Parathyroid adenoma (tissue), 2 donors: Measurements from ENCODE around the gene PDE9A.
"Not testable (repeated sequence)": the region's sequence is repeated elsewhere in the genome, so short reads cannot be mapped to it uniquely, and the experiment has no call there.

Experiments used
- H2AFZ ChIP-seq: fragments of 300-600 bp; sonication (generic); one replicate; pipeline ENCODE4 v1.7.0; 2017; ENCODE audit warnings: antibody characterized with exemption, mild to moderate bottlenecking
- H3K27ac ChIP-seq: fragments of 300-600 bp; sonication (generic); one replicate; pipeline ENCODE4 v1.7.0; 2017
- H3K27me3 ChIP-seq: fragments of 300-600 bp; sonication (generic); one replicate; pipeline ENCODE4 v1.7.0; 2017; ENCODE audit warnings: low read length; ENCODE audit not compliant: control insufficient read depth, insufficient read depth
- H3K36me3 ChIP-seq: fragments of 300-600 bp; sonication (generic); one replicate; pipeline ENCODE4 v1.7.0; 2017; ENCODE audit warnings: low read length; ENCODE audit not compliant: control insufficient read depth, insufficient read depth
- H3K4me1 ChIP-seq: fragments of 300-600 bp; sonication (generic); one replicate; pipeline ENCODE4 v1.7.0; 2017; ENCODE audit warnings: control low read depth
- H3K4me2 ChIP-seq: fragments of 300-600 bp; sonication (generic); one replicate; pipeline ENCODE4 v1.7.0; 2017; ENCODE audit warnings: low read length
- H3K4me3 ChIP-seq: fragments of 300-600 bp; sonication (generic); one replicate; pipeline ENCODE4 v1.7.0; 2017; ENCODE audit warnings: low read depth, low read length
- H3K79me2 ChIP-seq: fragments of 300-600 bp; sonication (generic); one replicate; pipeline ENCODE4 v1.7.0; 2017; ENCODE audit warnings: control low read depth
- H3K9ac ChIP-seq: fragments of 300-600 bp; sonication (generic); one replicate; pipeline ENCODE4 v1.7.0; 2017; ENCODE audit warnings: mild to moderate bottlenecking
- H3K9me3 ChIP-seq: fragments of 300-600 bp; sonication (generic); one replicate; pipeline ENCODE4 v1.7.0; 2017; ENCODE audit warnings: low read length; ENCODE audit not compliant: control insufficient read depth
- TF ChIP-seq, protein P1 (sequence below): fragments of 300-600 bp; sonication (generic); IDR thresholded peaks from one replicate; pipeline ENCODE4 v1.7.0; 2017; ENCODE audit warnings: antibody characterized with exemption, mild to moderate bottlenecking
- donor health status: primary hyperparathyroidism.

Gene PDE9A

DNA sequence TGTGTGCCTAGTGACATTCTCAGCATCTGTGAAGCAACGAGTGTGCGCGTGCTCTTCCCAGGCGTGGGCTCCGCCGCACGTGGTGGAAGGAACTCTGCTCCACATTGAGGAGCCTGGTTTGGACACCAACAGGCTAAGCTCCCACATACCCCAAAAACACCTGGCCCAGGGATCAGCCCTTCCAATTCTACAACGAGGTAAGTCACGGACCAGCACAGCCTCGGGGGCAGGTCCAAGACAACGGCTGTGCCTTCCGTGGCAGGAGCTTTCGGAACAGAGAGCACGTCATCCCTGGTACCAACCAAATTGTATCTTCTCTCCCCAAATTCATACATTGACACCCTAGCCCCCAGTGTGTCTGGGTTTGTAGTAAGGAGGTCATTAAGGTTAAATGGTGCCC is 27.2 kb upstream of the PDE9A start:
- no peak overlapping the region for H3K9ac ChIP-seq
- H3K9me3 ChIP-seq = no peaks in the 10 kb centered on the region
- no peak overlapping the region for H3K27ac ChIP-seq
- no peaks in the 10 kb centered on the region for H3K79me2 ChIP-seq
- no peak overlapping the region for H2AFZ ChIP-seq
- H3K4me3 ChIP-seq = no peak overlapping the region
- TF ChIP-seq, protein P1, sequence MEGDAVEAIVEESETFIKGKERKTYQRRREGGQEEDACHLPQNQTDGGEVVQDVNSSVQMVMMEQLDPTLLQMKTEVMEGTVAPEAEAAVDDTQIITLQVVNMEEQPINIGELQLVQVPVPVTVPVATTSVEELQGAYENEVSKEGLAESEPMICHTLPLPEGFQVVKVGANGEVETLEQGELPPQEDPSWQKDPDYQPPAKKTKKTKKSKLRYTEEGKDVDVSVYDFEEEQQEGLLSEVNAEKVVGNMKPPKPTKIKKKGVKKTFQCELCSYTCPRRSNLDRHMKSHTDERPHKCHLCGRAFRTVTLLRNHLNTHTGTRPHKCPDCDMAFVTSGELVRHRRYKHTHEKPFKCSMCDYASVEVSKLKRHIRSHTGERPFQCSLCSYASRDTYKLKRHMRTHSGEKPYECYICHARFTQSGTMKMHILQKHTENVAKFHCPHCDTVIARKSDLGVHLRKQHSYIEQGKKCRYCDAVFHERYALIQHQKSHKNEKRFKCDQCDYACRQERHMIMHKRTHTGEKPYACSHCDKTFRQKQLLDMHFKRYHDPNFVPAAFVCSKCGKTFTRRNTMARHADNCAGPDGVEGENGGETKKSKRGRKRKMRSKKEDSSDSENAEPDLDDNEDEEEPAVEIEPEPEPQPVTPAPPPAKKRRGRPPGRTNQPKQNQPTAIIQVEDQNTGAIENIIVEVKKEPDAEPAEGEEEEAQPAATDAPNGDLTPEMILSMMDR = no peak
- H3K27me3 ChIP-seq = no peaks in the 10 kb centered on the region
- H3K36me3 ChIP-seq = no peaks in the 10 kb centered on the region
- H3K4me2 ChIP-seq = no peak overlapping the region
- no peaks in the 10 kb centered on the region for H3K4me1 ChIP-seq

DNA sequence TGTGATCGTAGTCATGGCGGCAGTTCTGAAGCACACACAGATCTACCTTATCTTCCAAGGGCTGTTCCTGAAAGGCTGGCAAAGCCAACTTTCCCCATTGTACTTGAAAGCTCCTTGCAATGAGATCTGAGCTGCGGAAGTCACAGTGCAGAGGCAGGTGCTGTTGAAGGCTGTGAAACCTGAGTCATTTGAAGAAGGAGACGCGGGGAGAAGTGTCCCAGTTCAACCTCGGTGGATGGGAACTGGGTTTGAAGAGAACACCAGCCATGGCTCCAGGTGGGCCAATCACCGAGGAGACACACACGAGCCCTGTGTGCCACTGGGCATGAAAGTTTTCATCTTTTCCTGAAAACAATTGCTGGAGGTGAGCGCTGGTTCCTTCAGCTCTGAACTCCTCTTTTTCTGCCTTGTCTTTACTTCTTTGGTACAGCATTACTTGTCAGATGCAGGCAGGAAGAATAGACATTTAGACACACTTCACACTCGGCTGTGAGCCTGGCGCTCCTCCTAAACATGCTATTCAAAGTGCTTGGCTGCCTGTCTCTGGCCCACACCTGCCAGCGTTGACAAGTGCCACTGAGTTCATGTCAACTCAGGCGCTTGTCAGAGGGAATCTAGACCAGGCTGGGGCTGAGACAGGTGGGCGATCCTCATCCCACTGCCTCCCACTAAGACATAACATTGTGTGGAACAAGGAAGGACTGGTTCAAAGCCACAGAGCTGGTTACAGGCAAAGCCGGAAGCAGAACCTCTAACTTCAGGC is 25.7 kb upstream of the PDE9A start:
- H3K27ac ChIP-seq = no peak overlapping the region
- H3K9ac ChIP-seq = no peak overlapping the region
- H3K4me1 ChIP-seq = no peaks in the 10 kb centered on the region
- no peaks in the 10 kb centered on the region for H3K79me2 ChIP-seq
- no peak overlapping the region for H2AFZ ChIP-seq
- H3K36me3 ChIP-seq = no peaks in the 10 kb centered on the region
- H3K4me2 ChIP-seq = no peak overlapping the region
- H3K27me3 ChIP-seq = no peaks in the 10 kb centered on the region
- no peak overlapping the region for H3K4me3 ChIP-seq
- TF ChIP-seq, protein P1 = no peak
- H3K9me3 ChIP-seq = no peaks in the 10 kb centered on the region

DNA sequence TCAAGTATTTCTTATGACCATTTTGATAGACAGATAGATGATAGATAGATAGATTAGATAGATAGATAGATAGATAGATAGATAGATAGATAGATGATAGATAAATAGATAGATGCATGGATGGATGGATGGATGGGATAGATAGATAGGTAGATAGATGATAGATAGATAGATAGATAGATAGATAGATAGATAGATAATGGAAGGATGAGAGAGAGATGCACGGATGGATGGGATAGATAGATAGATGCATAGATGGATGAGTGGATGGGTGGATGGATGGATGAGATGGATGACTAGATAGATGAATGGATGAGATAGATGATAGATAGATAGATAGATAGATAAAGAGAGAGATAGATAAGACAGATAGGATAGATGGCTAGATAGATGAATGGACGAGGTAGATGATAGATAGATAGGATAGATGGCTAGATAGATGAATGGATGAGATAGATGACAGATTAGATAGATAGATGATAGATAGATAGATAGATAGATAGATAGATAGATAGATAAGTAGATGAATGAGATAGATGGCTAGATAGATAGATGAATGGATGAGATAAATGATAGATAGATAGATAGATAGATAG is 24.9 kb upstream of the PDE9A start:
- H3K9me3 ChIP-seq, H3K79me2 ChIP-seq, H2AFZ ChIP-seq, H3K4me2 ChIP-seq, H3K36me3 ChIP-seq, H3K27me3 ChIP-seq, H3K9ac ChIP-seq, H3K4me1 ChIP-seq, H3K27ac ChIP-seq, H3K4me3 ChIP-seq: not testable (repeated sequence)

DNA sequence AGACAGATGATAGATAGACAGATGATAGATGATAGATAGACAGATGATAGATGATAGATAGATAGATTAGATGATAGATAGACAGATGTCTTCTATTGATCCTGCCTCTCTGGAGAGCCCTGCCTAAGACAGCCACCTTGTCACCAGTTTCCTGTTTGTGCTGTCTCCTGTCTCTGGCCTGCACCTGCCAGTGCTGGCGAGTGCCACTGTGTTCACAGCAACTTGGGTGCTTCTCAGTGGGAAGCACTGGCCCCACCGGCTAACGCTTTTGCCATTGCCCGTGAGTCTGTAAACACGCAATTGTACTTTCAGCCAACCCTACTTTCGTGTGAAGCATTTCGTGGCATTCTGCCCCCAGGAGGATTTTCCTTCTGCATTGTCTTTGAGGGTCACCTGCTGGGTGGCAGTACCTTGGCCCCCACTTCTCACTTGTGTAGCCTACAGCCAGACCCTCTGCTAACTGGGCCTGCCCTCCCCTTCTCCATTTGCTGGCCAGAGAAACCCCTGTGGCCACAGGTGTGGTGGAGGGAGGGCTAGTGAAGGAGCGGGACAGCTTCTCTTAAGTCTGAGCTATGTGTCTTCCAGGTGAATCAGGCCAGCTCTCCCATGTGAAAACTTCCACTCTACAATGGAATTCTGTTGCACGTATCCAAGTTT is 23.4 kb upstream of the PDE9A start:
- Histone ChIP-seq H2AFZ (no peak overlapping the region), H3K27ac (no peak overlapping the region), H3K9me3 (no peaks in the 10 kb centered on the region), H3K4me3 (no peak overlapping the region), H3K27me3 (no peaks in the 10 kb centered on the region), H3K4me2 (no peak overlapping the region), H3K79me2 (no peaks in the 10 kb centered on the region), H3K9ac (no peak overlapping the region), H3K36me3 (no peaks in the 10 kb centered on the region), H3K4me1 (no peaks in the 10 kb centered on the region)
- TF ChIP-seq, protein P1 = no peak

DNA sequence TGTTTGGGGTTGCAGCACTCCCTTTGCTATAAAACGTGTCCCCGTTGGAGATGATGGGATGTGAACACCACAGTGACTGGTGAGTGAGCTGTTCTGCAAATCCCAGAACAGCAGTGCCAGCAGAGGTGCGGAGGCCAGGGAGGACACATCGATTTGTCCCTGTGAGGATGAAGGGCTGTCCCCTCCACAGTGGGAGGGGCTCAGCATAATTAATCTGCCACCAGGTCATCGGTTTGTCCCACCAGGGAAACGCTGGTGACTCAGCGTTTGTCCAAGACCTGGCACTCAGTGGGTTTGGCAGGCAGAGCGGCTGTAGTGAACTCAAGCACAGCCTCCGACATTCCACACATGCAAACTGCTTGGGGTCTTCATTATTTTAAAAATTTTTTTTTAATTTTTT is 22.8 kb upstream of the PDE9A start:
- H3K9me3 ChIP-seq = no peaks in the 10 kb centered on the region
- TF ChIP-seq, protein P1 = no peak
- H3K4me3 ChIP-seq = no peak overlapping the region
- no peak overlapping the region for H2AFZ ChIP-seq
- no peaks in the 10 kb centered on the region for H3K79me2 ChIP-seq
- no peaks in the 10 kb centered on the region for H3K36me3 ChIP-seq
- H3K4me1 ChIP-seq = no peaks in the 10 kb centered on the region
- no peak overlapping the region for H3K27ac ChIP-seq
- H3K27me3 ChIP-seq = no peaks in the 10 kb centered on the region
- no peak overlapping the region for H3K9ac ChIP-seq
- no peak overlapping the region for H3K4me2 ChIP-seq
